HEK293 (cell line): ENCODE measurements around the gene MTMR2.
A peak's percentile ranks its signal among the peaks of the same experiment; 100 is the strongest.
"Not testable (repeated sequence)": the region's sequence is repeated elsewhere in the genome, so short reads cannot be mapped to it uniquely, and the experiment has no call there.

ENCODE experiments used
- GLI4 ChIP-seq: fragments of 450-650 bp; formaldehyde crosslinking; IDR thresholded peaks from 2 replicates; pipeline ENCODE4 v1.5.1; 2016; ENCODE audit warnings: missing biosample characterization, missing genetic modification characterization
- ZFP37 ChIP-seq: fragments of 450-650 bp; formaldehyde crosslinking; IDR thresholded peaks from 2 replicates; pipeline ENCODE4 v1.5.1; 2016; ENCODE audit warnings: missing biosample characterization, missing genetic modification characterization
- ZNF146 ChIP-seq: fragments of 450-650 bp; formaldehyde crosslinking; IDR thresholded peaks from 2 replicates; pipeline ENCODE4 v1.5.1; 2016; ENCODE audit warnings: missing biosample characterization, missing genetic modification characterization
- TF ChIP-seq, protein P1 (sequence below): fragments of 450-650 bp; formaldehyde crosslinking; IDR thresholded peaks from 2 replicates; pipeline ENCODE4 v1.5.1; 2017; ENCODE audit warnings: missing biosample characterization, missing genetic modification characterization
- TF ChIP-seq, protein P2 (sequence below): fragments of 450-650 bp; formaldehyde crosslinking; IDR thresholded peaks from 2 replicates; pipeline ENCODE4 v1.5.1; 2016; ENCODE audit warnings: missing biosample characterization, missing genetic modification characterization

DNA sequence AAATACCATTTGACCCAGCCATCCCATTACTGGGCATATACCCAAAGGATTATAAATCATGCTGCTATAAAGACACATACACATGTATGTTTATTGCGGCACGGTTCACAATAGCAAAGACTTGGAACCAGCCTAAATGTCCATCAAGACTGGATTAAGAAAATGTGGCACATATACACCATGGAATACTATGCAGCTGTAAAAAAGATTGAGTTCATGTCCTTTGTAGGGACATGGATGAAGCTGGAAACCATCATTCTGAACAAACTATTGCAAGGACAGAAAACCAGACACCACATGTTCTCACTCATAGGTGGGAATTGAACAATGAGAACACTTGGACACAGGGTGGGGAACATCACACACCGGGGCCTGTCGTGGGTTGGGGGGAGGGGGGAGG lies 112.9 kb downstream of the MTMR2 start:
- TF ChIP-seq ZFP37; GLI4 (tag by site-specific recombination): not testable (repeated sequence)
- TF ChIP-seq, protein P1, sequence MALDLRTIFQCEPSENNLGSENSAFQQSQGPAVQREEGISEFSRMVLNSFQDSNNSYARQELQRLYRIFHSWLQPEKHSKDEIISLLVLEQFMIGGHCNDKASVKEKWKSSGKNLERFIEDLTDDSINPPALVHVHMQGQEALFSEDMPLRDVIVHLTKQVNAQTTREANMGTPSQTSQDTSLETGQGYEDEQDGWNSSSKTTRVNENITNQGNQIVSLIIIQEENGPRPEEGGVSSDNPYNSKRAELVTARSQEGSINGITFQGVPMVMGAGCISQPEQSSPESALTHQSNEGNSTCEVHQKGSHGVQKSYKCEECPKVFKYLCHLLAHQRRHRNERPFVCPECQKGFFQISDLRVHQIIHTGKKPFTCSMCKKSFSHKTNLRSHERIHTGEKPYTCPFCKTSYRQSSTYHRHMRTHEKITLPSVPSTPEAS (tag by site-specific recombination), result not testable (repeated sequence)
- peak; percentile 55 for TF ChIP-seq ZNF146 (tag by site-specific recombination)
- TF ChIP-seq, protein P2, sequence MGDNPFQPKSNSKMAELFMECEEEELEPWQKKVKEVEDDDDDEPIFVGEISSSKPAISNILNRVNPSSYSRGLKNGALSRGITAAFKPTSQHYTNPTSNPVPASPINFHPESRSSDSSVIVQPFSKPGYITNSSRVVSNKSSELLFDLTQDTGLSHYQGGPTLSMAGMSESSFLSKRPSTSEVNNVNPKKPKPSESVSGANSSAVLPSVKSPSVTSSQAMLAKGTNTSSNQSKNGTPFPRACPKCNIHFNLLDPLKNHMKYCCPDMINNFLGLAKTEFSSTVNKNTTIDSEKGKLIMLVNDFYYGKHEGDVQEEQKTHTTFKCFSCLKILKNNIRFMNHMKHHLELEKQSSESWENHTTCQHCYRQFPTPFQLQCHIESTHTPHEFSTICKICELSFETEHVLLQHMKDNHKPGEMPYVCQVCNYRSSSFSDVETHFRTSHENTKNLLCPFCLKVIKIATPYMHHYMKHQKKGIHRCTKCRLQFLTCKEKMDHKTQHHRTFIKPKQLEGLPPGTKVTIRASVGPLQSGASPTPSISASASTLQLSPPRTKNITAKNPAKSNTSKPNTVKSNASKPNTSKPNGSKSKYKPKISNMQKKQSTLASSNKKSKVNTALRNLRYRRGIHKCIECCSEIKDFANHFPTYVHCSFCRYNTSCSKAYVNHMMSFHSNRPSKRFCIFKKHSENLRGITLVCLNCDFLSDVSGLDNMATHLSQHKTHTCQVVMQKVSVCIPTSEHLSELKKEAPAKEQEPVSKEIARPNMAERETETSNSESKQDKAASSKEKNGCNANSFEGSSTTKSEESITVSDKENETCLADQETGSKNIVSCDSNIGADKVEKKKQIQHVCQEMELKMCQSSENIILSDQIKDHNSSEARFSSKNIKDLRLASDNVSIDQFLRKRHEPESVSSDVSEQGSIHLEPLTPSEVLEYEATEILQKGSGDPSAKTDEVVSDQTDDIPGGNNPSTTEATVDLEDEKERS (tag by site-specific recombination), result not testable (repeated sequence)
